ENCODE measurements around the gene DIP2A.

DIP2A gene

GRCh38 chr21:46585191-46585953 lies 126.7 kb downstream of the DIP2A start:
- DNase-seq: no peak

- no peak for DNase-seq
Measured at GRCh38 chr21:46594276-46594675, 135.6 kb downstream of the DIP2A start.

- no peak for DNase-seq
Measured at GRCh38 chr21:46596201-46596600, 137.5 kb downstream of the DIP2A start.

- DNase-seq: no peak
Measured at GRCh38 chr21:46597031-46597430, 138.3 kb downstream of the DIP2A start.

- peak in 2 of 51 donors; percentile 28 to 32 for DNase-seq
Measured at GRCh38 chr21:46597896-46598343, 139.2 kb downstream of the DIP2A start.

GRCh38 chr21:46598581-46599572 lies 140.2 kb downstream of the DIP2A start:
- DNase-seq: peak in 3 of 51 donors; percentile 35 to 45 (median 44)

- no peak for DNase-seq
Measured at GRCh38 chr21:46600305-46600704, 141.6 kb downstream of the DIP2A start.

- DNase-seq: no peak
Measured at GRCh38 chr21:46600978-46601377, 142.3 kb downstream of the DIP2A start.

GRCh38 chr21:46603228-46603627 lies 144.5 kb downstream of the DIP2A start:
- DNase-seq: peak in 5 of 51 donors; percentile 24 to 39 (median 32)

GRCh38 chr21:46604329-46604974 lies 145.8 kb downstream of the DIP2A start:
- DNase-seq: peak in 2 of 51 donors; percentile 45 to 72

GRCh38 chr21:46604975-46605766 lies 146.5 kb downstream of the DIP2A start, which contains the start of gene S100B:
Gene S100B (minus strand): TSS chr21:46605082. CDS start chr21:46602415, 2,667 bp downstream.
- peak in 48 of 51 donors; percentile 35 to 96 (median 84) for DNase-seq

- peak in 13 of 51 donors; percentile 23 to 73 (median 47) for DNase-seq
Measured at GRCh38 chr21:46605767-46606426, 147.2 kb downstream of the DIP2A start.

GRCh38 chr21:46606427-46606813 lies 147.7 kb downstream of the DIP2A start:
- DNase-seq: no peak

GRCh38 chr21:46607636-46608035 lies 148.9 kb downstream of the DIP2A start:
- DNase-seq: no peak

GRCh38 chr21:46608672-46609111 lies 150.0 kb downstream of the DIP2A start:
- no peak for DNase-seq

- DNase-seq: no peak
Measured at GRCh38 chr21:46610018-46610701, 151.5 kb downstream of the DIP2A start.

- no peak for DNase-seq
Measured at GRCh38 chr21:46613391-46613790, 154.7 kb downstream of the DIP2A start.

- no peak for DNase-seq
Measured at GRCh38 chr21:46616050-46616449, 157.4 kb downstream of the DIP2A start.

GRCh38 chr21:46616656-46617055 lies 158.0 kb downstream of the DIP2A start:
- DNase-seq: no peak
